Measurements from ENCODE around the gene RAPGEF2.
"Not testable (repeated sequence)": the region's sequence is repeated elsewhere in the genome, so short reads cannot be mapped to it uniquely, and the experiment has no call there.

GRCh38 chr4:159116693-159117092 is 13.8 kb downstream of the RAPGEF2 start:
- TF ChIP-seq CTCF (IDR thresholded peaks at IDR 0.05; ENCODE audit: low read depth, low read length, poor library complexity, severe bottlenecking); EZH2phosphoT487 (IDR thresholded peaks at IDR 0.05; ENCODE audit: borderline replicate concordance, low read length): not testable (repeated sequence)
